Islet of Langerhans (tissue), 1 donor: ENCODE results near the gene SEBOX.
"Not testable (repeated sequence)": the region's sequence is repeated elsewhere in the genome, so short reads cannot be mapped to it uniquely, and the experiment has no call there.

Experiments used
- FAIRE-seq: peaks from one replicate; lab custom pipeline; 2011; peaks lifted over from hg19 to GRCh38; lab: Jason Lieb, UNC

Gene SEBOX

GRCh38 chr17:28338769-28339212 is 26.2 kb downstream of the SEBOX start:
- not testable (repeated sequence) for FAIRE-seq

DNA sequence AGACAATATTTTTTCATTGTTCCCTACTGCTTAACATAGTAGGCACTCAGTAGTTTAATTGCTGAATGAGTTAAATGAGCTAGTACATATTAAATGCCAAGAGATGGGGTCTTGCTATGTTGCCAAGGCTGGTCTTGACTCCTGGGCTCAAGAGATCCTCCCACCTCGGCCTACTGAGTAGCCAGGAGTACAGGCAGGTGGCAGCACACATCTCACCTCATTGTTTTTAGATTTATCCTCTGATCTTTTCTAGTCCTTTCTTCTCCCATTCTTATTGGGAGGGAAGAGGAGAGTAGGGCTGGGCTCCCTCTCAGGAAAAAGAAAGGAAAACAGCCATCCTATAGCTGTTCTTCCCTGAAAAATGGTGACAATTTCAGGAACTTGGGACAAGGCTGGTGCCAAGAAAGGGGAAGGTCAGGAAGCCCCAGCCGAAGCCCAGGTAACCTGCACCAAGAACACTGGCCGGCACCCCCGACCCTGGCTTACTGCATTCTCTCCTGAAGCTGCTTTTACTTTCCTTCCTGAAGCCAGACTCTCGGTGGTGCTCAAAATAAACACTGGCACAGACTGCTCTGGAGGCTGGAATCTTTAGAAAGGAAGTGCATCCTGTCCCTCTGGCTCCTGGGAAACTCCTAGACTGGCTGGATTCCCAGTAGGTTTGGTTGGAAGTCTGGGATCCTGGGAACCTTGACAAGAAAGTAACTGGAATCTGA is 26.8 kb downstream of the SEBOX start:
- FAIRE-seq: no peak

DNA sequence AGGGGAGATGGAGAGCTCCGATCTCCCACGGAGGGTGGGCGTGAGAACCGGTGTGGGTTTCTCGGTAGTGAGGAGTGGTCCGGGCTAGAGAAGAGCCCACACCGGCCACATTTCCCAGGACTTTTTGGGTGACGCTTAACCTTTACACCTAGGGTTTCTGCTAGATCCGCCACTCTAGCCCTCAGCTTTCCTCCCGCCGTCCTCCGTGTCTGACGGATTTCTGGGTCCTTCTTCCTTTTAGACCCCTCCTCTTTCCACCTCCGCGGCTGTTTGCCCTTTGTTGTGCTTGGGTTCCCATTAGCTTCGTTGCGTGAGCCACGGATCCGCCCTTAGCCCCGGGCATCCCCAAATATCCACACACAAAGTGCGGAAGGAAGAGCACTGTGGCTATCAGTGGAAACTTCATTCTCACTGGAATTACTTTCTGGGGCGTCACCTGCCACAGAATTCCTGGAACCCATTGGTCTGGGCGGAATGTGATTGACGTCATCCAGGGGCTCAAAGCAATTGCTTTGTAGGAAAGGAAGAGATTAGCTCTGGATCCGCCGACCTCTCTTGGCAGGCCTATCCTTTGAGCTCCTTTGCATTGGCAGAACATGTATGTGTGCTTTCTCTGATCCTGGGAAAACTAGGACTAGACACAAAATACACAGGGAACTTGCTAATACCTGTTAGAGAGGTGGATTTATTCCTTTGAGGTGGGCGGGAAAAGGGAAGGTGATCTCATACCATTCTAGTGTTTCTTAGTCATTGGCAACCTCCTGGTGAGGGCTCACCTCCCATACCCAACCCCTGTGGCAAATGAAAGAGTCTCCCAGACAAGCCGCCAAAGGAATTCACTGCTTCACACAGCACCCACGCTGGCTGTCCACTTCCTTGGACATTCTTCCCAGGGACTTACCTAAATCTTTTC is 28.8 kb downstream of the SEBOX start:
- no peak for FAIRE-seq

GRCh38 chr17:28335201-28335958 is 29.6 kb downstream of the SEBOX start, which contains the start of the genes IFT20 and TNFAIP1:
TSS of gene IFT20 (minus strand) at chr17:28335472. CDS start at chr17:28331985, 3,487 bp downstream.
TSS of gene TNFAIP1 (plus strand) at chr17:28335761. CDS start at chr17:28339522, 3,761 bp downstream.
- FAIRE-seq: peak; percentile 88

DNA sequence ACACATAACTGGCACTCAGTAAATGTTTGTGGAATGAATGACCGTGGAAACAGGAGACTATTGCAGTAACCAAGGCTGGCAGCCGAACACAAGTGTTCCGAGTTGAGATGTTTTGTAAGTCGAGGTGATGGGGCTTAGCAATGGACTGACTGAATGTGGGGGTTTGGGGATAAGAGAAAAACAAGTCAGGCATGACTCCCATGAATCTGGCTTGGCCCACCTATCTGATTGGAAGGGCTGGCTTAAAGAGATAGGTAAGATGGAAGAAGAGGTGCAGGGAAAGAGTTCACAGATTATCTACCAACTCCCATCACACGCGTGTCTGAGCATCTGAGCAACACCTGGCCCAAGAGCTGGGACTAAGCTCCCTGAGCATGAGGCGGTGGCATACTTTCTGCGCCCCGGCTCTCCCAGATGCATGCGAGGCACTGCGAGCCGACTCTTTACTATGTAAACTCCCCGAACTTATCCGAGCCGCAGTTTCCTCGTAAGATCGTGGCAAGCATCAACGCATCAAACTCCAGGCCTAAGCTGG is 30.3 kb downstream of the SEBOX start:
- FAIRE-seq: no peak

- no peak for FAIRE-seq
Measured at GRCh38 chr17:28334171-28334570, 30.8 kb downstream of the SEBOX start.

GRCh38 chr17:28333083-28333746 is 31.8 kb downstream of the SEBOX start:
- FAIRE-seq: no peak

- FAIRE-seq: no peak
Measured at GRCh38 chr17:28331891-28332420, 33.0 kb downstream of the SEBOX start.

GRCh38 chr17:28330671-28331070 is 34.3 kb downstream of the SEBOX start:
- no peak for FAIRE-seq

DNA sequence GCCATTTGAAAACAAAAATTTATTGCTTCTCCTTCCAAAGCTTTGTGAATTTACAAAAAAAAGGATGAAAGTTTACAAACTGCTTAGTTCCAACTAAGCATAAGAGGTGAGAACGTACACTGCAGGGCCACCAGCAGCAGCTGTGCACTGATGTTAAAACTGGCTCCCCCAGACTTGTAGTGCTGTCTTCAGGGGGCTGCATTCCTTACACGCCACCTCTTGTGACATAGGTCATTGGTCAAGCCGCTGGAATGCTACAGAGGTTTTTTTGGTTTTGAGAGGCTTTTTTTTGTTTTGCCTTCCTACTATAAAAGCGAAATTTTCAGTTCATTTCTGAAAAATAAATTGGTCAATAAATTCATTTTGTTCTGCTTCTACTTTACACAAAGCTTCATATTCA is 36.7 kb downstream of the SEBOX start:
- FAIRE-seq: no peak

- no peak for FAIRE-seq
Measured at GRCh38 chr17:28327709-28328108, 37.3 kb downstream of the SEBOX start.

GRCh38 chr17:28327031-28327607 is 37.9 kb downstream of the SEBOX start:
- no peak for FAIRE-seq

GRCh38 chr17:28326114-28326513 is 38.9 kb downstream of the SEBOX start:
- FAIRE-seq: no peak

- peak; percentile 55 for FAIRE-seq
Measured at GRCh38 chr17:28325211-28325610, 39.8 kb downstream of the SEBOX start.

- FAIRE-seq: no peak
Measured at GRCh38 chr17:28324781-28325180, 40.2 kb downstream of the SEBOX start.

DNA sequence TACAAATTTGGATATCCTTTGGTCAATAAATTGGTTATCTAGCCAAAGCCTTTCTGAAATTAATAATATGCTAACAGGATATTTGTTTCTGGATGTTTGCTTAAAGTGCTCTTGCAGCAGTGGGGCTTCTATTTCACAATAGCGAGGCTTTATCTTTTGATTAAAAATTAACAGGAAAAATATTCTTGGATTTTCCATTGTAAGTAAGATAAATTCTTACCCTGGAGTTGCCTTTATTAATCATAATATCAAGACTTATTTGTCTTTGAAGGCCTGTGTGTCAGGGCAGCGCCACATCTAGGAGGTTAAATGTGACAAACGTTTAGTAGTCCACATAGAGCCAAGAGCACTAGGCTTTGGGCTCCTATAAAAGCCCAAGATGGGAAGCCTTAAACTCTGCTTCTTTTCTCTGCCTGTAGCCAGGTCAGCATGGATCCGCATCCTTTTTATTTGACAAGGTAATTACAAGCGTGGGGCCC is 40.7 kb downstream of the SEBOX start:
- FAIRE-seq: peak; percentile 17

DNA sequence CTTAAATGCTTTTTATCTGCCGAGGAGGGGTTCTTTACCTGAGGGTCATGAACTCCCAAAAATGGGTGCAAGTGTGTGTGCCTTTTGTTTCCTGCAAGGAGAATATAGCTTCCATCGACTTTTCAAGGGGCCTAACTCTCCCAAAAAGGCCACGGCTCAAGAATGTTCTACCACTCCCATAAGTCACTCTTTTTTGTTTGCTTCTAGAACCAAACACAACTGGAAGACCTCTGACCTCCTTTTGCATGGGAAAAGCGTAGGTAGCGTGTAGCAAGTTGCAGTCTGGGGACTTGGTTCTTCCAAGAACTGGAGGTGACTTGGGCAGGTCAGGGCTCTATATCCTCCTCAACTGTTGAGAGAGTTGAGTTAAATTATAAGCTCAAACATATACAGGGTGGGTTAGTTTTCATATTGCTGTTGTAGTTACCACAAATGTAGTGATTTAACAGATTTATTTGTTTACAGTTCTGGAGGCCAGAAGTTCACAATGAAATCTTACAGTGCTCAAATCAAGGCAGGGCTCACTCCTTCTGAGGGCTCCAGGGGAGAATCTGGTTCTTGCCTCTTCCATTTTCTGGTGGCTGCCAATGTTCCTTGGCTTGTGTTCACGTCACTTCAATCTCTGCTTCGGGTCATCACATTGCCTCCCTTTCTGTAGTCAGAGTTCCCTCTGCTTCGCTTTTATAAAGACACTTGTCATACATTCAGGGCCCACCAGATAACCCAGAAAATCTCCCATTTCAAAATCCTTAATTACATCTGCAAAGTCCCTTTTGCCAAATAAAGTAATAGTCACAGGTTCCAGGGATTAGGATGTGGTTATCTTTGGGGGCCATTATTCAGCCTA is 44.6 kb downstream of the SEBOX start:
- FAIRE-seq: no peak

DNA sequence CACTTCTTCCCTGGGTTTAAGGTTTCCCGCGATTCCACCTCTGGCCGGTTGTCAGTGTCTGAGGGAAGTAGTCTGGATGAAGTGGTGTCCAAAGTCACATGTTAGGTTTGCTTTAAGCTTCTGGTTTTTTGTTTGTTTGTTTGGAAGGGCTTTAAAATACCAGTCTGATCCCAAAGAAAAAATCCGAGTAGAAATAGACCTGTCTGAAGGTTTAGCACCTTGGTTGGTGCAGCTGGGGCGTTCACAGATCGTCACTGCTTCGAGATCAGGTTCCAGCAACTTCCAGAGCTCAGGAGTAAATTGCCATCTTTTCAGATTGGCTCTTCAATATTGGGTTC is 45.4 kb downstream of the SEBOX start:
- no peak for FAIRE-seq

DNA sequence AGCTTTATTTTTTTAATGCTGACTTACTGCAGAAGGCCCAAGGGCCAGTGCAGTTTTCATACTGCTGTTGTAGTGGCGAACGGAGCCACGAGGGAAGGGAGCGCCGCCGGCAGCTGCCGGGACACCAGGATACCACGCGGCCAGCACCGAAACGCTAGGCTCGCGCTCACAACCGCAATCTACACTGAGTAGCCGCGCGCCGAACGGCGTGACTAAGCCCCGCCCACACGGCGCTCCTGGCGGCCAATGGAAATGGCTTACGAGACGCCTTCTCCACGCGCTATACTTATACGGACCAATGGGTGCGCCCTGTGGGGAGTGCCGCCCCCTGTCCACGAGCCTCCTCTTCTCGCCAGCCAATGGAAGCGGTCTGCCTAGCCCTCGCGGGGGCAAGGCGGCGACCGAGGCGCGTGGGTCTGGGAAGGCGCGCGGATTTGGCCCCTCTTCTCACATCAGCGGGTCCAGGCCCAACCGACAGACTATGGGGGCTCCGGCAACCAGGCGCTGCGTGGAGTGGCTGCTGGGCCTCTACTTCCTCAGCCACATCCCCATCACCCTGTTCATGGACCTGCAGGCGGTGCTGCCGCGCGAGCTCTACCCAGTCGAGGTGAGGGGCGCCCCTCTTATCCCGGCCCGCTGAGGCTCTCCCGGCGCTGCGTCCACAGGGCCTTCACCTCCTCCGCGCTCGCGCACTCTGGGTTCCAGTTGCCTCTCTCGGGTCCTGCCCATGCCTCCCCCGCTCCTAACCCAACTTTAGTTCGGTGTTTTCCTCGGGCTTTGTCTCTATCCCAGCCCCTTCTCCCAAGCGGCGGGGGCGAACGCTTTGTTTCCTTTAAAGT is 46.0 kb downstream of the SEBOX start, which contains the start of gene TMEM97:
Gene TMEM97, plus strand, starts transcription at position 442 of the 839 bp plus-strand sequence. Its CDS starts 40 bp downstream, at position 482.
- FAIRE-seq: no peak
